HG03521 (cell line): ENCODE results near the gene NRSN1.
"Not testable (repeated sequence)": the region's sequence is repeated elsewhere in the genome, so short reads cannot be mapped to it uniquely, and the experiment has no call there.

Experiments used
- ATAC-seq: cut with Tn5 transposase; IDR thresholded peaks from one replicate; pipeline ENCODE4 v1.9.1; 2021; ENCODE audit warnings: mild to moderate bottlenecking, moderate library complexity; ENCODE audit not compliant: unreplicated experiment

The NRSN1 gene

GRCh38 chr6:24139639-24140038, 13.6 kb downstream of the NRSN1 start:
- ATAC-seq, result no peak

DNA sequence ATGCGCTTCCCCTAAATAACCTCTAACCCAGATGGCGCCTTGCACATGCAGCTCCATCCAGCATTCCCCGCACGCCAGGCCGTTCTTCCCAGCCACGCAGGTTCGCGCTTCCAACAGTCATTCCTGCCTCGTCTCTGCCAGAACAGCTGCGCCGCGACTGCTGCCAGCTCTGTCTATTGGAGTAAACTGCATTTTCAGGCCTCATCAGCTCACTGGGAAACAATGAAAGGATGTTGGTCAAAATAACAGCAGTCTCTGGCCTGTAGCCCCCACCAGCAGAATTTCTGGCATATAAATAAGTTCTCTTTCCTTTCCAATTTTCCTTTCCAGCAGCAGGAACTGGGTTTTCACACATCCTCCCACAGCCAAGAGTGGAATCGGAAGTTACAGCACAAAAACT, 14.6 kb downstream of the NRSN1 start:
- no peak for ATAC-seq

GRCh38 chr6:24142733-24143132, 16.7 kb downstream of the NRSN1 start:
- not testable (repeated sequence) for ATAC-seq

GRCh38 chr6:24145690-24146131, 19.7 kb downstream of the NRSN1 start:
- no peak for ATAC-seq

DNA sequence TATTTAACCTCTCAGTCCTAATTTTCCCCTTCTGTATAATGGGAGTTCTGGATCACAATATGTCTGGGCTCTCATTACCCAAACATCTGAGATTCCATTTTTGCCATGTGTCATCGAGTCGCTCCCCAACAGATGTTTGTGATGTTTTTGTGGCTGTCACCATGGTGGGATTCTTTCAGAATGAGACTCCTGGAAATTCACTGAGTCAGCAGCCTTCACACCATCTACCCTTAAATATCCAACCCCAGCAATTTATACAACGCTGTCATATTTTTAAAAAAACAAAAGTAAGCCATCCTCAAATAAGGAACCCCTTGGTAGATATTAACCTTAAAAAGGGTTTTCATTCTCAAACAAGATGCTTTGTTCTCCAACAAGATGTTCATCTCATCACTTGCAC, 20.9 kb downstream of the NRSN1 start:
- ATAC-seq, result no peak

GRCh38 chr6:24147511-24148153, 21.6 kb downstream of the NRSN1 start:
- no peak for ATAC-seq

GRCh38 chr6:24148154-24148570, 22.1 kb downstream of the NRSN1 start:
- no peak for ATAC-seq

GRCh38 chr6:24148684-24149083, 22.7 kb downstream of the NRSN1 start:
- no peak for ATAC-seq

DNA sequence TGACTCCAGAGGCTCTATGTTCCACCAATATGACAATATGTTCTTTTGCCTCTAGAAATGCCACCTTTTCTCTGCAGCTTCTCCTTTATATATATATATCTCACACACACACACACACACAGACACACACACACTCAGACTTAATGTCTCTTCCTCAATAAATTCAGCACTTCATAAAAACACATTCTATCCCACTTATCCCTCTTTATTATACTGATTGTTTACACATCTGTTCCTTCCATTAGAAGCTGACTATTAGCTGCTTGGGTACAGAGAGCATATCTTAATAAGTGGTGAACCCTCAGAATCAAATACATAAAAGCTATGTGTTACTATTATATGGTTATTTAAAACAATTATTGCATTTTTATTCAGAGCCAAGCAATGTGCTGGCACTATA, 23.3 kb downstream of the NRSN1 start:
- ATAC-seq, result no peak

GRCh38 chr6:24149836-24150235, 23.8 kb downstream of the NRSN1 start:
- ATAC-seq, result no peak

DNA sequence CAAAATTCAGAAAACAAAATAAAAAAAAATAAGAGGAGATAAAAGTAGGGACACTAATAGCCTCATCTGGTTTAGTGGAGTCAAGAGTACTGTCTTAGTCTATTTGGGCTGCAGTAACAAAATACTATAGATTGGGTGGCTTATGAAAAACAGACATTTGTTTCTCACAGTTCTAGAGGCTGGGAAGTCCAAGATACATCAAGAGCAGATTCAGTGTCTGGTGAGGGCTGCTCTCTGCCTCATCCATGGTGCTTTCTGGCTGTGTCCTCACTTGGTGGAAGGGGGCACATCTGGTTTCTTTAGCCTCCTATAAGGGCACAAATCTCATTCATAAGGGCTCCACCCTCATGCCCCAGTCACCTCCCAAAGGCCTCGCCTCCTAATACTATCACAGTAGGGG, 26.0 kb downstream of the NRSN1 start:
- no peak for ATAC-seq

DNA sequence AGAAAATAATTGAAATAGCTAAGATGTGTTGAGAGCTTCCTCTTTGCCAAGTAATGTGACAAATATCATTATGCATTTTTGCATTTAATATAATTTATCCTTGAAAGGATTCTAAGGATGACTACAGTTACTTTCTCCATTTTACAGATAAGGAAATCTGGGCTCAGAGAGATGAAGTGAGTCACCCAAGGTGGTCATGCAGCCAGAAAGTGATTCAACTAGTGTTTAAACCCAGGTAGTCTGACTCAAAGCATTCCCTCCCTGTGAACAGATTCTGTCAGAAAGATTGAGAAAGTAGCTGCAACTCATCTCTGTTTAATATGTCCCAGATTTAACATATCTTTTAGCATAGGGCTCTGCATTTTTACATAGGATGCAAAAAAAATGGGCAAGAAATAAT, 28.1 kb downstream of the NRSN1 start:
- ATAC-seq, result no peak

GRCh38 chr6:24157886-24158285, 31.9 kb downstream of the NRSN1 start:
- ATAC-seq, result no peak

DNA sequence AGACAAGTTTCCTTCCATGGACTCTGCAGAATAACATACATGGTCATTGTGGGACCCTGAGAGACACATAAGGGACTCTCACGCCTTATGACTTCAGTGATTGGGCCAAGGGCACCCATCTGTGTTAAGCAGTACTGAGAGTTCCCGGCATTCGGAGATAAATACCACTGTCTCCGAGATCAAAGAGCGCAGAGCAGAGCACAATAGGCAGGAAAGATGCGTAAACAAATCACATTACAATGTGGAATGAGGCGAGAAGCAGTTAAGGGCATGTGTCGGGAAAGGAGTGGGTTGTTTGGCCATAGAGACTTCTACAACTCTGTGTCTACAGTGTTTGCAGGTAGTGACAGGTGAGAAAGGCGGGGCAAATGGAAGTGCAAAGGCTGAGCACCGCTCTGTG, 57.6 kb downstream of the NRSN1 start:
- ATAC-seq, result no peak

DNA sequence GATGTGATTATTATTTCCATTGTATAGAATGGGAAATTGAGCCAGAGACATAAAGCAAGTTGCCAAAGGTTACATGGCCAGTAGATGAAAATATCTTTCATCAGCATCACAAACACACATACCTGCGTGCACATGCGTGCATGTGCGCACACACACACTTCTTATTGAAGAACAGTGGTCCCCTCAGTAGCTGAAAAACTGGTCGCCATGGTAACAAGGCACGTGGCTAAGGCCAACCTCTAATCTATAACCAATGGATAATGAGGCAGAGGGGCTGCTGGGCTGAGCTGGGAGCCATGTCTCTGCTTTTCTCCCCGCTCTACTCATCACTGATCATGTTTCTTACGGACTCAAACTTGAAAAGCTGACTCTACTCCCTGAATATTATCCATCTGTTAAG, 60.3 kb downstream of the NRSN1 start:
- ATAC-seq, result no peak

DNA sequence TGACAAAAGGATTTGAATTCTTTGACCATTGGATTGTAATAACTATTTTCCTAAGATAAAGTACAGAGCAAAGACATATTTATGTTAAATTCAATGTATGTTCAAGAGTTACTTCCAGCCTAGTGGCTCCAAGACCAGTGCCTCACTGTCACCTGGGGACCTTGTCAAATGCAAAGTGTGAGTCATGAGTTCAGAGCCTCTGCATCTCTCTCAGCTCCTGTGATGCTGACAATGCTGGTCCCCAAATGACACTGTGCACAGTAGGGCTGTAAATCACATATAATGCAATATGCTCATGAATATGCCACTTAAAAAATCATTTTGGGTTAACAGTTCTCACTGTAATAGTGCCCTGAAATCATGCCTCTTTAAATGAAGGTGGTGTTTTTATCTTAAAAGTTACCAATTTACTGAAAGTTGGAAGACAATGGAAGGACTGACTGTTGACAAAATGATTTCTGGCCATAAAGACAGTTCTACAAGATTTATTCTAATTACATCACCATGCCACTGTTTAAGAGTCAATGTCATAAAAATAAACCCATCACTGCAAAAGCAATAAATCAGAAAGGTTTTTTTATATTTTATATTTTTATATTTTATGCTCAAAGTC, 62.1 kb downstream of the NRSN1 start:
- ATAC-seq, result no peak

GRCh38 chr6:24188578-24189080, 62.6 kb downstream of the NRSN1 start:
- no peak for ATAC-seq

DNA sequence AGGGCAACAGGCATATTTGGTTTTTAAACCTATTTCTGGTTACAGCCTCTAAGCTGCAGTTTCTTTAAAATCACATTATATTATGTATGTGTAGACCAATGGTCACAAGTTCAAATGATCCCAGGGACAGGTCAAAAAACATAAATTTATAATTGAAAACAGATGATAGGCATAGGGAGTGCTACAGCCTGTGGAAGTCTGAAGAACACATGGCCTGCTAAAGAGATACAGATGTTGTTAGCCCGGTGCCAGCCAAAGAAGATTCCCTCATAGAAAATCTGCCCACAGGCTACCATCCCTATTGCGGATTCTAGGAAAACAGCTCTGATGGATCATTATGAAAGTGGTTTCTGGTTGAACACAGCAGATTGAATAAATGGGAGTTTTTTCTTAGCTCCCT, 65.3 kb downstream of the NRSN1 start:
- ATAC-seq, result no peak

GRCh38 chr6:24193364-24193763, 67.3 kb downstream of the NRSN1 start:
- no peak for ATAC-seq

GRCh38 chr6:24194978-24195700, 69.1 kb downstream of the NRSN1 start:
- ATAC-seq, result no peak

DNA sequence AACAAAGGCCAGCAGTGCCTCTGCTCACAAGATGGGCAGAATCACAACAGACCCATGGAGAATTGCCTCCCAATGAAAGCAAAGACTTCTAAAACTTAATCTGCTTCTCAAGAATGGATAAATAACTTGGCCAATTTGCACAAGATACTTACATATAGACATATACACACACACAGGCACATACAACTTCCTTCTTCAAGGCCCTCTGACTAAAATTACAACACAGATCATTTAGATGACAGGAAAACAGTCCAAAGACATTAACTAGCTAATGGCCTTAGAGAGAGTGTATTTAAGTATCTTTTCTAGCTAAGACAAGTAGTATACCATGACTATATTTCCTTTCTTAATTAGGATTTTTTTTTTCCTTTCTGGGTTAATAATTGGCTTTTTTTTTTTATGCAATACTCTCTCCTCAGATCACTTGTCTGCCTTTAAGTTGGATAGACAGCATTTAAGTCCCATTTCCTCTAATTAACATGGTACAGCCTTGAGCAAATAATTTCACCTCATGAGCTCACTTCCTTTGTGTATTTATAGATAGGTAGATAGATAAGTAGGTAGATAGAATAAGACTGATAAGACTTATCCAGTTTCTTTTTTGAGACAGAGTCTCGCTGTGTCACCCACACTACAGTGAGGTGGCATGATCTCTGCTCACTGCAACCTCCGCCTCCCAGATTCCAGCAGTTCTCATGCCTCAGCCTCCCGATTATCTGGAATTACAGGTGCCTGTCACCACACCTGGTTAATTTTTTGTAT, 70.0 kb downstream of the NRSN1 start:
- ATAC-seq, result no peak
